GM19328 (cell line): Measurements from ENCODE around the gene STRN4.
"Not testable (repeated sequence)": the region's sequence is repeated elsewhere in the genome, so short reads cannot be mapped to it uniquely, and the experiment has no call there.

Experiments
- ATAC-seq: cut with Tn5 transposase; IDR thresholded peaks from one replicate; pipeline ENCODE4 v1.9.1; 2021; ENCODE audit warnings: mild to moderate bottlenecking, moderate library complexity; ENCODE audit not compliant: unreplicated experiment

Gene STRN4

DNA sequence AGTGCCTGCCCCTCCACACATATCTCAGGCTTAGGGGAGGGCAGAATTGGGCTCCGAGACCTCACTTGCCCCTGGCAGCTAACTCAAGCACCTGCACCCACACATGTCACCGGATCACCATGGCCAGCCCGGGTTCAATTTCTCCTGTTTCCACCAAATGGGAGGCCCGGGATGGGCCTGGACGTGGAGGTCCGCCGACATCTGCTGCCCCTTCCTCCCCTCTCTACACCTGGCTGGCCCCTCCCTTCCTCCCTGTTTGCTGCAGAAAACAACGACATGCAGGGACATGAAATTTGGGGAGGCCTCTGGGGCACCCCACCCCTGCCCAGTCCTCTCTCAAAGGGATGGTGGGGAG, 30.7 kb downstream of the STRN4 start:
- ATAC-seq = no peak

DNA sequence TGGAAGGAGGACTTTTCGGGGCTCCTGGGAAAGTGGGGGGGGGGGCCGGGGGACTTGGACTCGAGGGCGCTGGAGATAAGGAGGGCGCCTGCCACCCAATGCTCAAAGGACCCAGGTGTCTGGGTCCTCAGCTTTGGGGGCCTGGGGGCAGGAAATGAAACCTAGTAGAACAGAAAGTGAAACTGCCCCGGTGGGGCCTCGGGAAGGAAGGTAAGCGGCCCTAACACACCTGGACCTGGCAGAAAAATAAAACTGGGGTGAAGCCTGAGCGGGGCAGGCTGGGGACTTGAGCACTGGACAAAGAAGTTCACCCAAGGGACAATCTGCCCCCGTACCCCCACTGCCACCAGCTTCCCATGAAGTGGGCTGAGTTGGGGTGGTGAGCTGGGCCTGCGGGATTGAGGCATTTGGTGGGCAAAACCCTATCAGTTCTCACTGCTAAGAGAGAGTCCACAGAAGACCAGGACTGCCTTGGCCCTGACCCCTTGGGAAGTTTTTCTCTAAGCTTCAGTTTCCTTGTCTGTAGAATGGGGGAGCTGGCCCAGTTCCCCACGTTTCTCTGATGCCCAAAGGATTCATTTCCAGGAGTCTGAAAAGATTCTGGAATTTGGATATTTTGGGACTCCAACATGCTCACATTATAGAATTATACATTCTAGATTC, 31.7 kb downstream of the STRN4 start:
- ATAC-seq = no peak

DNA sequence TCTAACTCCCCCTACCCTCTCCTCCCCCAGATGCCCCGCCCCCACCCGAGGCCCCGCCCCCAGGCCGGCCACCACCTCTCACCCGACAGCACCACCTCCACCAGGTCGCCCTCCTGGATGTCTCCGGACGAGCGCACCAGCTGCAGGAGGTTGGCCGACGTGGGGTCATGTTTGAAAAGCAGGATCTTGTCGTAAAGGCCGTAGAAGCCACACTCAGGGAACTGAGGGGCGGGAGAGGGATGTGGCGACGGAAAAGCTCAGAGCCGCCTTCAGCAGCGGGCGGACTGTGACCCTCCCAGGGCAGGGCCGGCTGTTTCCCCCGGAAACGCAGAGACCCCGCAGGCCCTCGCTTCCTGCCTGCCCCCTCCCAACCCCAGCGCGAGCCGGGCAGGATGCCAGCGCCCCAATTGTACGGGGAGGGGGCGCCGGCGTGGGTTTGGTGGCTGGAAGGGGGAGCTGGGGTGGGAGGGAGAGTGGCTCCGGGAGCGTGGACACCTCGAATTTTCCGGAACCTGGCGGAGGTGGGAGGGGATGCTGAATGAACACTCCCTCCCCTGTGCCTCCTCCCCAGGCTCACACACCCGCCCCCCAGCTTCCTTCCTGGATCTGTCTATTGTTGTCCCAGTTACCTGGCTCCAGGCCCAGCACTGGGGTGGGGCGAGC, 32.3 kb downstream of the STRN4 start:
- ATAC-seq = no peak

DNA sequence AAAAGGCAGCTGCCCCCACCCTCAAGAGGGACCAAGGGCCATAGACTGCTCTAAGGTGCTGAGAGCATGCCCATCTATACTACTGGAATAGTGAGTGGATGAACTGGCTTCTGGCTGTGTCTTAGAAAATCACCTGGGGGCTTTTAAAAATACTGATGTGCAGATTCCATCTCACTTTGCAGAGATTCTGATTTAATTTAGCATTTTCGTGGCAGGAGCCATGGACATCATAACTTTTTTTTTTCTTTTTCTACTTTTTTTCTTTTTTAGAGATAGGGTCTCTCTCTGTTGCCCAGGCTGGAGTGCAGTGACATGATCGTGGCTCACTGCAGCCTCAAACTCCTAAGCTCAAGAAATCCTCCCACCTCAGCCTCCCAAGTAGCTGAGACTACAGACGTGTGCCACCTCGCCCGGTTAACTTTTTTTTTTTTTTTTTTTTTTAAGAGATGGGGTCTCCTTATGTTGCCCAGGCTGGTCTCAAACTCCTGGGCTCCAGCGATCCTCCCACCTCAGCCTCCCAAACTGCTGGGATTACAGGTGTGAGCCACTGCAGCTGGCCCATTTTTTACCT, 33.4 kb downstream of the STRN4 start:
- not testable (repeated sequence) for ATAC-seq

DNA sequence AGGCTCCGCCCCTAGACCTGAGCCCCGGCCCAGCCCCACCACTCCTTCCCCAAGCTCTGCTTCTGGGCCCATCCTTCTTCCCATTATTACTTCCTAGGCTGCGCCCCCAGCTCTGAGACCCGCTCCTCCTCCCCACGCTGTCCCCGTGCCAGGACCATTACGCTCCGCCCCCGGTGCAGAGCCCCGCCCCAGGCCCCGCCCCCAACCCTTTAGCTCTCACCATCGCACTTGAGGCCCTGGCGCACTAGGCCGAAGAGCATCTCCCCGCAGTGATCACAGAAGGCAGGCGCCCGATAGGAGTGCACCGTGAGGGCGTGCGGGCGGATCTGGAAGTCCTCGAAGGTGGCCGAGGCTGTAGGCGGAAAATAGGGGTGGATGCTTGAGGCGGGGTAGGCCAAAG, 35.6 kb downstream of the STRN4 start:
- no peak for ATAC-seq

DNA sequence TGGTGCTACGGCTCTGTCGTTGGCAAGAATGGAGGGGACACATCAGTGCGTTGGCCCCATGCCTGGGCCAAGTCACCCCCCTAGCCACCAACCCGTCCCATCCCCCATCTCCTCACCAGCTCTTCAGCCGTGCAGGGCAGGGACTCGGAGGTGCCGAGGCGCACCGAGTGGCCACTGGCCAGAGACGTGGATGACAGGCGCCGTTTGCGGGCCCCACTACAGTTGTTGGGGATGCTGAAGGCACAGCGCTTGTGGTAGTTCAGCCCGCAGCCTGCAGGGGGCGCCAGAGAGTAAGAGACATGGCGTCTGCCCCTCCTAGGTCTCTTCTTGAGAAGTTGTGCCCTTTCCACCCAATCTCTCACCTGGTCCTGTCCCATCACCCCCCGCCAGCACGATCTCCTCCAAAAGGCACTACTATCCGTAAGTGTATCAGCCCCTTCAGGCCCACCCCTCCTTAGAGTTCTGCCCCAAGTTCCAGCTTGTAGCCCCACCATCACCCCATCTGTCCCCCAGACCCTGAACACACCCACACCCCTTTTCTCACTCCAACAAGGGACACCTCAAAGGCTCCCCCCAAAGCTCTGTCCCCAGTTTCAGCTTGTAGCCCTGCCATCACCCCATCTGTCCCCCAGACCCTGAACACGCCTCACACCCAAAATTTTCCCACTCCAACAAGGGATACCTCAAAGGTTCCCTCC, 41.7 kb downstream of the STRN4 start:
- no peak for ATAC-seq

DNA sequence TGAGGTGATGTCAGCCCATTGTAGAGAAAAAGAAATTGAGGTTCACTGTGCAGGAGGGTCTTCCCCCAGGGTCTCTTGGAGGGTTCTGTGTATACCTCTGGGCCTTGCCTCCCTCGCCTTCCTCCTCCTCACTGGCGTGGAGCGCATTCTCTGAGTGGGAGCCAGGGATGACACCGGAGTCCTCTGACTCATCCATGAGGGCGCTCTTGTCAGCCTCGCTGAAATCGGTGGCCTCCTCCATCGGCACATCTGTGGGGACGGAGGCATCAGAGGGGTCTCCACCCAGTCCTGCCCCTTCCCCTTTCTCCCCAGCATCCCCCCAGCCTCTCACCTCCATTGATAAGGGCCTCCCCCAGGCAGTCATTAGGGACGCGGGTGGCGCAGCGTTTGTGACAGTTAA, 45.5 kb downstream of the STRN4 start:
- ATAC-seq = no peak

DNA sequence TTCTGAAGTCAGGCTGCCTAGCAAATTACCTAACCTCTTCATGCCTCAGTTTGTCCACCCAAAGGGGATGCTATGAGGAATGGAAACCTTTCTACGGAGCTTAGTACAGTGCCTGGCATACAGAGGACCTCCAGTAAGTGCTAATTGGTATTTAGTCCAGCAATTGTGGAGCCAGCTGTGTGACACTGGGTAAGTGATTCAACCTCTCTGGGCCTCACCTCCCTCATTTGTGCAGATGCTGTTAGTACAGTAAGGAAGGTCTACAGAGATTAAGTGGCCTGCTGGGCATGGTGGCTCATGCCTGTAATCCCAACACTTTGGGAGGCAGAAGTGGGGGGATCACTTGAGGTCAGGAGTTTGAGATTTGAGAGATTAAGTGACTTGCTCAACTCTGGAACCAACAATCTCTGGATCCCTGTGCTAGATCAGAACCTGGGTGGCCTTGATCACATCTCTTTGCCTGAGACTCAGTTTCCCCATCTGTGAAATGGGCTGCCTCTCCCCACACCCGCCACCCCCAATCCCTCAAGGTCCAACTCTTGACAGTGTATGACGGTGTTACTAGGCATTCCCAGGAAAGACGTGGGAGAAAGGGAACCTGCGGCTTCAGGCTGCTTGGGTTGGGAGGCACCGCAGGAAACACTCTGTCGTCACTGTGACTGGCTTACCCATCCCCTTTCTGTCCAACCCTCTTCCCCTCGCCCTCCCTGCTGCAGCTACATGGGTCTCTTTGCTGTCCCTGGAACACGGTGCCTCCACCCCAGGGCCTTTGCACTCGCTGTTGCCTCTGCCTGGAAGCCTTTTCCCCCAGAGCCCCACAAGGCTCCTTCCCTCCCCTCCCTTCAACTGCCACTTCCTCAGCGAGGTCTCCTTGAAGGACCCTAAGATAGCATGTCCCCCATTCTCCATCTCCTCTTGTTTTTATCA, 47.6 kb downstream of the STRN4 start:
- no peak for ATAC-seq

DNA sequence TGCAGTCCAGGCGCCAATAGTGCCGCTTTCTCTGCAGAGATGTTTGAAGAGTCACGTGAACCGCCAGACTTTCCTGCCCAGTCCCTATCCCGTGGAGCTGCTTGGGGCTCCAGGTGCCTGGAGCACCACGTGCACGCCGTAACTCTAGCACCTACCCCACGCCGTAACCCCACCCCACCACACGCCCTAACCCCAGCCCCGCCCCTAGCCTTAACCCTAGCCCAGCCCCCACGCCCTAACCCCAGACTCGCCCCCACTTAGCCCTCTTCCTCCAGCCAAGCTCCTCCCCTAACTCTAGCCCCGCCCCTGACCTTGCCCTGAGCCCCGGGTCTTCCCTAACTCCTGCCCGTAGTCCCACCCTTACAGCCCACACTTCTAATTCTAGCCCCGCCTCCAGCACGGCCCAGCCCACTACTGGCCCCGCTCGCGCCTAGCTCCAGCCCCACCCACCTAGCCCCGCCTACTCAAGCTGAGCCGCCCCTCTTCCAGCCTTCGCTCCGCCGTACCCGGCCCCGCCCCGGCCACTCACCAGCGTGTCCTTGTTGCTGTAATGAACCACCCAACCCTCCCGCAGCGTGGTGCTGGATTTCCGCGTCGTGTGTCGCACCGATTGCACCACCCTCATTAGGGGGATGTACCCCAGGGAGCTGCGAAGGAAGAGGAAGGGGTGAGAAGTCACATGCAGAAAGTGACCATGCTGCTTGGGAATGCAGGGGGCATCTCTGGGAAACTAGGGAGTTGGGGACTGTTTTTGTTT, 48.9 kb downstream of the STRN4 start:
- ATAC-seq = no peak

DNA sequence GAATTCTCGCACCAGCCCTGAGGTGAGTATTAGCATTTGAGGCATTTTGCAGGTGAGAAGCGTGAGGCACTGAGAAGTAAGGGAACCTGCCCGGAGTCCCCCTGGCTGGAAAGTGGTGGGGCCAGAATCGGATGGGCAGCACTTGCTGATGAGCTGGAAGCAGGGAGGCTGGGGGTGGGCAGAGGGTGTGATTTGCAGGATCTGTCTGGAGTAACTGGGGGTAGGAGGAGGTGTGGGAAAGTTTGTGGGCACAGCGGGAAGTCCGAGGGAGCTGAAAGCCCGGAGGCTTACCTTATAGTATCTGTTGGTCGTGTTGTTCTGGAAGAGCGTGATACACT, 49.4 kb downstream of the STRN4 start:
- no peak for ATAC-seq

DNA sequence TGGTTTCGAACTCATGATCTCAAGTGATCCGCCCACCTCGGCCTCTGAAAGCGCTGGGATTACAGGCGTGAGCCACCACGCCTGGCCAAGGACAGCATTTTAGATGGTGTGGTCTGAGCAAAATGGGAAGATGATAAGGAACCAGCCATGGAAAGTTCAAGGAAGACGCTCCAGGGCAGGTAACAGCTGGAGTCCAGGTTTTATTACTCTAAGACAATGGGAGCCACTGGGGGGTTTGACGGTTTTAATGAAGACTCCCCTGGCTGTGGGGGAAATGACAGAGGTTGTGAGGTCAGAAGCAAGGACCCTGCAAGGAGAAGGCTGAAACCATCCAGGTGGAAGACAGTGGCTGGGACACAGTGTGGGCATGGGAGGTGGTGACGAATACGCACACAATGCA, 50.2 kb downstream of the STRN4 start:
- no peak for ATAC-seq

DNA sequence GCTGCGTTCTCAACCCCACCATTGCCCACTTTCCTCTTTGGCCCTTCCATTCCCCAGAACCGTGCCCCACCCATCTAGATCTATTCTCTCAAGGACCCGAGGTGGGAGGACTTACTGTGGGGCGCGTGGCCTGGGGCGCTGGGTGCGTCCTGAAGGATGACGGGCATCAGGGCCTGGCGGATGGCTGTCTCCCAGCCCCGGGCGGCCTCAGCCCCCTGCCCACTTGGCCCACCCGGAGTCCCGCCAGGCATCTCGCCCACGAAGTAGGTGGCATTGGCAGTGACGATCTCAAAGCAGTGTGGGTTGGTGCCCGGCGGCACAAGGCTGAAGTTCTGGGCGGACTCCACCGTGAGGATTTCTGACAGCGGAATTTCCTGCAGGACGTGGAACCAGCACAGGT, 52.5 kb downstream of the STRN4 start:
- no peak for ATAC-seq

DNA sequence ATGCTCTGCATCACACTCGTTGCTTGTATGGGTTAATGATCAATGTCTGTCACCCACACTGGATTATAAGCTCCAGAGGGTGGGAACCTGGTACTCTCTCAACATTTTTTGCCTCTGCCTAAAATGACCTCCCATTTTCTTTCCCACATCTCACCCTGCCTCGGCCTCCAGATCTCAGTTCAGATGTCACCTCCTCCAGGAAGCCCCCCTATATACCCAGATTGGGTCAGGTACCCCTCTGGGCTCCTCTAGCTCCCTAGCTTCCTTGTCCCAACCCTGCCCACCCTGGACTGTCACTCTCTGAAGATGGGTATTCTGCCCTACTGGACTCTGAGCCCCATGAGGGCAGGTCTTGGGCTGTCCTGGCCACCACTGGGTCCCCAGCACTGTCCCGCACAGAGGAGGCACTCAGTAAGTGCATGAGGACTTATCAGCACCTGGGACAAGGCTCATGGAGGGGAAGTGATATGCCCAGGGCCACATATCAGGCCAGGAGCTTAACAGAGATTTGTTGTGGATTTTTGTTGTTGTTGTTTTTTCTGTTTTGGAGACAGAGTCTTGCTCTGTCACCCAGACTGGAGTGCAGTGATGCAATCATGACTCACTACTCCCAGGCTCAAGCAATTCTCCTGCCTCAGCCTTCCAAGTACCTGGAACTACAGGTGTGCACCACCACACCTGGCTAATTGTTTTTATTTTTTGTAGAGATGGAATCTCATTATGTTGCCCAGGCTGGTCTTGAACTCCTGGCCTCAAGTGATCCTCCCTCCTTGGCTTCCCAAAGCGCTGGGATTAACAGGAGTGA, 53.1 kb downstream of the STRN4 start:
- no peak for ATAC-seq

DNA sequence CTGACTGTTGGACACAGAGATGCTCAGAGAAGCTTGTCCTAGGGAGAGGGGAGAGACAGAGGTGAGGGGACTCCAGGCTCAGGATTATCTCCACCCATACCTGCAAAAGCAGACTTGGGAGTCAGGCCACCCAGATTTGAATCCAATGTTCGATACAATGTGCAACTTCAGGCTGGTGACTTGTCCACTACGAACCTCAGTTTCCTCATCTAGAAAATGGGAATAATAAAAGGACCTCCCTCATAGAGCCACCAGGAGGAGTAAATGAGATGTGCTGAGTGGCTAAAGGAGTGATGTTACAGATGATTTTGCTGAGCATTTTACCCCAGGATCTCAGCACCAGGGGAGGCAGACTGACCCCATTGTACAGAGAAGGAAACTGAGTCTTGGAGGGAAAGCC, 54.3 kb downstream of the STRN4 start:
- no peak for ATAC-seq

DNA sequence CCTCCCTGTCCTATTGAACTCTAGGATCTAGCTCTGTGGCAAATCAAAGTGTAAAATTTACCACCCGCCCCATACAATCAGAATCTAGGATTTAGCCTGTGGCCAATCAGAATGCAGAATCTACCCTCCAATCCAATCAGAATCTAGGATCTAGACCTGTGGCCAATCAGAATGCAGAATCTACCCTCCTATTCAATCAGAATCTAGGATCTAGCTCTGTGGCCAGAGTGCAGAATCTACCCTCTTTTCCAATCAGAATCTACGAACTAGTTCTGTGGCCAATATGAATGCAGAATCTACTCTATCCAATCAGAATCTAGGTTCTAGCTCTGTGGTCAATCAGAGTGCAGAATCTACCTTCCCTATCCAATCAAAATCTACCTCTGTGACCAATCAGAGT, 55.1 kb downstream of the STRN4 start:
- ATAC-seq = no peak

DNA sequence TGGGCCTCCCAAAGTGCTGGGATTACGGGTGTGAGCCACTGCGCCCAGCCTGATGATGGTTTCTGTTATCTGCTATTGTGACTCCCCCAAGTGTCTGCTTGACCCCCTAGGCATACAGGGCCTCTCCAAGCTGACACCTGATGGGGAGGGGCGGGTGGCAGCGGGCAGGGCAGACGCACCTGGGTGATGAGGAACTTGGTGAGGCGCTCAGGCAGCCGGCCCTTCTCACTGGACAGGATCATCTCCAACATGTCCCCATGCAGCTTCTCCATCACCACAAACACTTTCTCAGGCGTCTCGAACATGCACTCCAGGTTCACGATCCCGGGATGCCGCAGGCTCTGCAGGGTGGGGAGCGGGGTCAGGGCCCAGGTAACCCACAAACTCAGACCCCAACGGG, 56.9 kb downstream of the STRN4 start:
- no peak for ATAC-seq

DNA sequence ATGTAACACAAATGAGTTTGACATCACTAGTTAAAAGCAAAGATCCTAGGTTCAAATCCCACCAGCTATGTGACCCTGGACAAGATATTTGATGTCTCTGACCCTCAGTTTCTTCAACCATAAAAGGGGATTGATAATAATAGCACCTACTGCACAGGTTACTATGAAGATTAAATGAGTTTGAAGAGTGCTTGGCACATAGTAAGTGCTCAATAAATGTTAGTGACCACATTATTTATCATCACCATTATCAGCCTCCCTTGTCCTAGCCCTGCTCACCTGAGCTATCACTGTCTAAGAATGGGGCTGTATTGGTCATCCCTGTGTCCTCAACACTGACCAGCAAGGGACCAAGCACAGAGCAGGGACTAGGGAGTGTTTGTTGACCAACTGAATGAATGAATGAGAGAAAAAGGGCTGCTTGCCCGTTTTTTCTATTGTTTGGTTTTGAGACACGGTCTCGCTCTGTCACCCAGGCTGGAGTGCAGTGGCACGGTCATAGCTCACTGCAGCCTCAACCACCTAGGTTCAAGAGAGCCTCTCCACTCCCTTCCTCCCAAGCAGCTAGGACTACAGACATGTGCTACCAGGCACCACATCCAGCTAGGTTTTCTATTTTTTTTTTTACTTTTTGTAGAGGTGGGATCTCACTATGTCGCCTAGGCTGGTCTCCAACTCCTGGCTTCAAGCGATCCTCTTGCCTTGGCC, 58.7 kb downstream of the STRN4 start:
- no peak for ATAC-seq

DNA sequence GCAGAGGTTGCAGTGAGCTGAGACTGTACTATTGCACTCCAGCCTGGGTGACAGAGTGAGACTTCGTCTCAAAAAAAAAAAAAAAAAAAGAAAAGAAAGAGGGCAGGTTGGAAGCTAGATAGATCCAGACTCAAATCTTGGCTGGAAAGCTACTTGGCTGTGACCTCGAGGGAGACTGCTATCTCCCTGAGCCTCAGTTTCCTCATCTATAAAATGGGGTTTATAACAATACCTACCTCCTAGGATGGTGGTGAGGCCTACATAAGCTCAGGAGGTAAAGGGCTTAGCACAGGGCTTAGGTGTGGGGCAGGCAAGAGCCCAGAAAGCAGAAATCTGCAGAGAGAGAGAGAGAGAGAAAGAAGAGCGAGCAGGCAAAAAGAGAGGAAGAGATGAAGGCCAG, 61.1 kb downstream of the STRN4 start:
- no peak for ATAC-seq

DNA sequence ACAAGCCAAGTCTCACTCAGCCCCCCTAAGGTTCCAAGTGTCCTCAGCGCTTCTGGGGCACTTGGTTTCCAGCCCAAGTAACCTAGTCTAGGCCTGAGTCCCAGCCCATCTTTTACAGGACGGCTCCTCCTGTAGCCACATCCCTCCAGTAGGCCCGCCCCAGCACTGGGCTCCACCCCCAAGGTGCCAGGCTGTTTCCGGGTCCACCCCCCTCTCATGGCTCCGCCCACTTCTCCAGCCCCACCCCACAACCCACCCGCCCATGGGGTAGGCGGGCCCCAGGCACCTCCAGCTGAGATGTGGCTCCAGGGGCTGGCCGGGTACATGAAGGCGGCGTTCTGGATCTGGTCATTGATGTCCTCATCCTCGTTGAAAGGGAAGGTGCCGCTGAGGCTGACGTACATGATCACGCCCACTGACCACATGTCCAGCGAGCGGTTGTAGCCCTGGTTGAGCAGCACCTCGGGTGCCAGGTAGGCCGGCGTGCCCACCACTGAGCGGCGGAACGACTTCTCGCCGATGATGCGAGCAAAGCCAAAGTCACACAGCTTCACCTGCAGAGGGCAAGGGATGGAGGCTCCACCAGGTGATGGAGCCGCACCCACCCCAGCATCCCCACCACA, 68.0 kb downstream of the STRN4 start:
- no peak for ATAC-seq
